Fibroblast of lung (primary cell): ENCODE results near the gene PLA2G5. TPM values are rescaled to one million over a fixed set of nuclear protein-coding genes. Genes with fewer than 3 reads are reported as not detected.
"Not testable (repeated sequence)": the region's sequence is repeated elsewhere in the genome, so short reads cannot be mapped to it uniquely, and the experiment has no call there.

Experiments
- DNase-seq, 2 donors: peaks; one replicate each; pipeline versions ENCODE4 v3.0.0 to v3.0.0-alpha.2; 2010; ENCODE audit warnings: low read depth in 2 of 2
- H2AFZ ChIP-seq: 2 replicates; pipeline ENCODE4 v1.5.1; 2012; ENCODE audit warnings: low read length, control low read depth, inconsistent platforms
- H3K27ac ChIP-seq: 2 replicates; pipeline ENCODE4 v1.5.1; 2011; ENCODE audit warnings: low read length, control low read depth; ENCODE audit not compliant: insufficient read depth
- H3K27me3 ChIP-seq: 2 replicates; pipeline ENCODE4 v1.5.1; 2011; ENCODE audit warnings: mild to moderate bottlenecking, low read length; ENCODE audit not compliant: control insufficient read depth, insufficient read depth
- H3K36me3 ChIP-seq: 2 replicates; pipeline ENCODE4 v1.5.1; 2011; ENCODE audit warnings: low read length; ENCODE audit not compliant: control insufficient read depth, insufficient read depth
- H3K4me1 ChIP-seq: 2 replicates; pipeline ENCODE4 v1.5.1; 2011; ENCODE audit warnings: low read length; ENCODE audit not compliant: control insufficient read depth, insufficient read depth; ENCODE audit errors: extremely low read depth
- H3K4me2 ChIP-seq: 2 replicates; pipeline ENCODE4 v1.5.1; 2011; ENCODE audit warnings: low read length, control low read depth; ENCODE audit not compliant: insufficient read depth; ENCODE audit errors: extremely low read depth
- H3K4me3 ChIP-seq, 4 experiments: fragments of 200-600 bp in 1 of 4; sonication (generic) in 1 of 4; replicated peaks in 1 of 4; 2 replicates each; pipeline ENCODE4 v1.5.1; 2011 to 2016; ENCODE audit warnings: low read length in 4 of 4, low read depth in 3 of 4, mild to moderate bottlenecking in 3 of 4, control low read depth in 2 of 4, inconsistent platforms in 1 of 4, mixed read lengths in 1 of 4; ENCODE audit not compliant: insufficient read depth in 1 of 4; ENCODE audit errors: control extremely low read depth in 1 of 4
- H3K79me2 ChIP-seq: 2 replicates; pipeline ENCODE4 v1.5.1; 2012; ENCODE audit warnings: mild to moderate bottlenecking, low read length, inconsistent platforms; ENCODE audit not compliant: control insufficient read depth, insufficient read depth
- H3K9ac ChIP-seq: 2 replicates; pipeline ENCODE4 v1.5.1; 2011; ENCODE audit warnings: mild to moderate bottlenecking, low read length, control low read depth; ENCODE audit not compliant: insufficient read depth
- H3K9me3 ChIP-seq: 2 replicates; pipeline ENCODE4 v1.5.1; 2012; ENCODE audit warnings: low read depth, low read length; ENCODE audit not compliant: control insufficient read depth, insufficient read depth
- H4K20me1 ChIP-seq: 2 replicates; pipeline ENCODE4 v1.5.1; 2011; ENCODE audit warnings: low read length; ENCODE audit not compliant: control insufficient read depth, insufficient read depth; ENCODE audit errors: extremely low read depth
- EZH2 ChIP-seq: IDR thresholded peaks from 2 replicates; pipeline ENCODE4 v1.5.1; 2012; ENCODE audit warnings: low read length, control low read depth, mild to moderate bottlenecking; ENCODE audit errors: missing control alignments
- polyA plus RNA-seq, 2 donors: library from polyadenylated mRNA; depleted of rRNA in 1 of 2; stranded (reverse) in 1 of 2; unstranded in 1 of 2; fragments of >200 nt; gene quantifications; 2 replicates each; pipeline ENCODE4 v1.2.1, GENCODE V29; 2011 to 2012; ENCODE audit warnings: missing spikeins in 1 of 2
- total RNA-seq: library from RNA; depleted of rRNA; stranded (reverse); fragments of >200 nt; gene quantifications from 2 replicates; pipeline ENCODE4 v1.2.1, GENCODE V29; 2014
- TF ChIP-seq, protein P1 (sequence below), 2 donors: IDR thresholded peaks in 1 of 2; conservative IDR thresholded peaks in 1 of 2; 1 replicate in 1 of 2; 2 replicates in 1 of 2; pipeline ENCODE4 v1.5.1; 2011 to 2012; ENCODE audit warnings: low read length in 2 of 2, control low read depth in 1 of 2, inconsistent platforms in 1 of 2, low read depth in 1 of 2, mild to moderate bottlenecking in 1 of 2

Gene PLA2G5
- total and polyA plus RNA-seq, 2 donors (not counting 1 experiment from before 2014, with no cell fraction given): 1.1 to 27.4 TPM

DNA sequence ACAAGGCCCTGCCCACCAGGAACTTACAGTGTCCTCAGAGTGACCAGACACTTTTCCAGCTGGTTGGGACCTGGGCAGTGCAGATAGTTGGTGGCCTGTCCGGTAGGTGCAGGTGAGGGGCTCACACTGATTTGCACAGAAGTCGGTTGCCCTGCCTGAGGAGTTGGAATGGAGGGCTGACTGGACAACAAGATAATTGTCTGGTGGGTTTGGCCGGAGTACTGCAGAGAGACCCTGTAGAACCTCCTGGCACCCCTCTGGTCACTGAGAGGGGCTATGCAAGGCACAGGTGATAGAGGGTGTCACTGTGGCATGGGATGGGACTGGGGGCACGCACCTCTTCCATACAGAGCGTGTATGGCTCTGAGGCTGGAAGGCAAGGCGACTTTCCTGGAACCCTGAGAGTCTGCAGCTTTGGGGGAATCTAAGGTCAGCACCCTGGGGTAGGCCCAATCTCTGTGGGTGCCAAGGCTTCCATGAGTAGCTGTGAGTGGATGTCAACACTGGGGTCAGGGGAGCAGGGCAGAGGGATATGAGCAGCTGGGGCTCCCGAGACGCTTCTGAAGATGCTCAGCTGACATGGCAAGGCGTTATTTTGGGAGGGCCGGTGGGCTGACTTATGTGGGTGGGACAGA, 56.9 kb downstream of the PLA2G5 start:
- Histone ChIP-seq H3K4me1 (no peaks in the 10 kb centered on the region), H4K20me1 (no peaks in the 10 kb centered on the region), H3K79me2 (no peaks in the 10 kb centered on the region), H3K36me3 (no peaks in the 10 kb centered on the region), H3K4me2 (no peak overlapping the region), H3K27me3 (peaks cover under 1% of the 10 kb centered on the region), H3K27ac (no peak overlapping the region), H3K9me3 (no peaks in the 10 kb centered on the region), H3K9ac (no peak overlapping the region), H3K4me3 (no peak overlapping the region), H2AFZ (no peak overlapping the region)
- no peak for TF ChIP-seq EZH2
- TF ChIP-seq, protein P1, sequence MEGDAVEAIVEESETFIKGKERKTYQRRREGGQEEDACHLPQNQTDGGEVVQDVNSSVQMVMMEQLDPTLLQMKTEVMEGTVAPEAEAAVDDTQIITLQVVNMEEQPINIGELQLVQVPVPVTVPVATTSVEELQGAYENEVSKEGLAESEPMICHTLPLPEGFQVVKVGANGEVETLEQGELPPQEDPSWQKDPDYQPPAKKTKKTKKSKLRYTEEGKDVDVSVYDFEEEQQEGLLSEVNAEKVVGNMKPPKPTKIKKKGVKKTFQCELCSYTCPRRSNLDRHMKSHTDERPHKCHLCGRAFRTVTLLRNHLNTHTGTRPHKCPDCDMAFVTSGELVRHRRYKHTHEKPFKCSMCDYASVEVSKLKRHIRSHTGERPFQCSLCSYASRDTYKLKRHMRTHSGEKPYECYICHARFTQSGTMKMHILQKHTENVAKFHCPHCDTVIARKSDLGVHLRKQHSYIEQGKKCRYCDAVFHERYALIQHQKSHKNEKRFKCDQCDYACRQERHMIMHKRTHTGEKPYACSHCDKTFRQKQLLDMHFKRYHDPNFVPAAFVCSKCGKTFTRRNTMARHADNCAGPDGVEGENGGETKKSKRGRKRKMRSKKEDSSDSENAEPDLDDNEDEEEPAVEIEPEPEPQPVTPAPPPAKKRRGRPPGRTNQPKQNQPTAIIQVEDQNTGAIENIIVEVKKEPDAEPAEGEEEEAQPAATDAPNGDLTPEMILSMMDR (conservative IDR thresholded peaks at IDR 0.05 in 1 of 2, IDR thresholded peaks at IDR 0.05 in 1 of 2; ENCODE audit: low read depth in 1 of 2, low read length in 2 of 2): no peak
- no peak for DNase-seq

DNA sequence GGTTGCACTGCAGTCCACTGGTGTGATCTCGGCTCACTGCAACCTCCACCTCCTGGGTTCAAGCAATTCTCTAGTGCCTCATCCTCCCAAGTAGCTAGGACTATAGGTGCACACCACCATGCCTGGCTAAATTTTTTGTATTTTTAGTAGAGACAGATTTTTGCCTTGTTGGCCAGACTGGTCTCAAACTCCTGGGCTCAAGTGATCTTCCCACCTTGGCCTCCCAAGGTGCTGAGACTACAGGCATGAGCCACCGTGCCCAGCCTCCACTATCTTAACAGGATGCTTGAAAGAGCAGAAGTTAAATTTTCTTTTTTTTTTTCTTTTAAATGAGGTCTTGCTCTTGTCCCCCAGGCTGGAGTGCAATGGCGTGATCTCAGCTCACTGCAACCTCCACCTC, 60.5 kb downstream of the PLA2G5 start:
- not testable (repeated sequence) for H3K4me3 ChIP-seq, H3K9me3 ChIP-seq, H3K4me1 ChIP-seq, H3K27me3 ChIP-seq, H3K36me3 ChIP-seq, H3K4me2 ChIP-seq, H4K20me1 ChIP-seq, H3K79me2 ChIP-seq, H3K27ac ChIP-seq, H2AFZ ChIP-seq, DNase-seq, H3K9ac ChIP-seq

DNA sequence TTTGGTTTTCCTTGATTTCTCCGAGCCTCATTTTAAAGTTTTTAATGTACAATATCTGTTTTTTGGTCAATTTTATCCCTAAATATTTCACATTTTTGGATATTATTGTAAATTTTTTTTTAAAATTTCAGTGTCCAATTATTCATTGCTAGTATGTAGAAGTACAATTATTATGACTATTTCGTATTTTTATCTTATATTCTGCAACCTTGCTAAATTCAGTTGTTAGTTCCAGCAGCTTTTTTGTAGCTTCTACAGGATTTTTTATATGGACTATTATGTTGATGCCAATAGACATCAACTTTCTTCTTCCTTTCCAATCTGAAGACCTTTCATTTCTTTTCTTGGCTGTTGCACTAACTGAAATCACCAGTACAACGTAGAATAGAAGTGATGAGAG, 65.0 kb downstream of the PLA2G5 start:
- no peaks in the 10 kb centered on the region for H3K36me3 ChIP-seq
- H3K9ac ChIP-seq: no peak overlapping the region
- H3K4me3 ChIP-seq: no peak overlapping the region
- H3K4me1 ChIP-seq: no peaks in the 10 kb centered on the region
- H3K4me2 ChIP-seq: no peak overlapping the region
- H3K9me3 ChIP-seq: no peaks in the 10 kb centered on the region
- H2AFZ ChIP-seq: no peak overlapping the region
- no peaks in the 10 kb centered on the region for H3K27me3 ChIP-seq
- no peaks in the 10 kb centered on the region for H3K79me2 ChIP-seq
- H3K27ac ChIP-seq: no peak overlapping the region
- TF ChIP-seq, protein P1 (conservative IDR thresholded peaks at IDR 0.05 in 1 of 2, IDR thresholded peaks at IDR 0.05 in 1 of 2; ENCODE audit: low read depth in 1 of 2, low read length in 2 of 2): no peak
- TF ChIP-seq EZH2: no peak
- DNase-seq: no peak
- no peaks in the 10 kb centered on the region for H4K20me1 ChIP-seq
